HEK293 (cell line): ENCODE measurements around the gene BPNT1.

Experiments used
- CTCF ChIP-seq: fragments of 450-650 bp; formaldehyde crosslinking; IDR thresholded peaks from 2 replicates; pipeline ENCODE4 v1.5.1; 2016; ENCODE audit warnings: missing biosample characterization, missing genetic modification characterization
- ELK4 ChIP-seq: IDR thresholded peaks from 2 replicates; pipeline ENCODE4 v1.6.1; 2011; ENCODE audit warnings: mild to moderate bottlenecking, low read depth, low read length, borderline replicate concordance
- INSM2 ChIP-seq: fragments of 450-650 bp; formaldehyde crosslinking; IDR thresholded peaks from 2 replicates; pipeline ENCODE4 v1.5.1; 2016; ENCODE audit warnings: missing biosample characterization, missing genetic modification characterization
- PBX3 ChIP-seq: sonication (generic); formaldehyde crosslinking; IDR thresholded peaks from 2 replicates; pipeline ENCODE4 v1.8.1; 2022; ENCODE audit warnings: mild to moderate bottlenecking, moderate library complexity, missing genetic modification reagents
- REST ChIP-seq: fragments of 450-650 bp; formaldehyde crosslinking; IDR thresholded peaks from 2 replicates; pipeline ENCODE4 v1.5.1; 2016; ENCODE audit warnings: missing biosample characterization, missing genetic modification characterization
- SETDB1 ChIP-seq: IDR thresholded peaks from one replicate; pipeline ENCODE4 v1.6.1; 2017; ENCODE audit warnings: mild to moderate bottlenecking, low read length, moderate library complexity, mixed read lengths; ENCODE audit not compliant: insufficient read length
- SP7 ChIP-seq: fragments of 450-650 bp; formaldehyde crosslinking; IDR thresholded peaks from 2 replicates; pipeline ENCODE4 v1.5.1; 2016; ENCODE audit warnings: missing biosample characterization, missing genetic modification characterization
- ZNF311 ChIP-seq: fragments of 450-650 bp; formaldehyde crosslinking; IDR thresholded peaks from 2 replicates; pipeline ENCODE4 v1.5.1; 2017; ENCODE audit warnings: missing biosample characterization, missing genetic modification characterization, borderline replicate concordance
- ZNF354C ChIP-seq: fragments of 450-650 bp; formaldehyde crosslinking; IDR thresholded peaks from 2 replicates; pipeline ENCODE4 v1.5.1; 2016; ENCODE audit warnings: missing biosample characterization, missing genetic modification characterization, low read depth, borderline replicate concordance

- TF ChIP-seq SETDB1 (no peak), CTCF (tag by site-specific recombination) (no peak), PBX3 (CRISPR knock-in tag) (no peak), REST (no peak), ZNF311 (tag by site-specific recombination) (no peak), INSM2 (tag by site-specific recombination) (no peak), SP7 (tag by site-specific recombination) (no peak), ELK4 (no peak), ZNF354C (tag by site-specific recombination) (no peak)
Observed at GRCh38 chr1:220067269-220068204, 22.1 kb downstream of the BPNT1 start.
